Psoas muscle (tissue), 8 donors: Measurements from ENCODE around the gene PROP1. TPM values are rescaled to one million over a fixed set of nuclear protein-coding genes. Genes with fewer than 3 reads are reported as not detected.
"Not testable (repeated sequence)": the region's sequence is repeated elsewhere in the genome, so short reads cannot be mapped to it uniquely, and the experiment has no call there.

ENCODE experiments used
- ATAC-seq, 4 donors: fragments of 200-7000 bp; cut with Tn5 transposase; one replicate each; pipeline ENCODE4 v1.9.1; 2020; ENCODE audit warnings: moderate library complexity in 3 of 4, mild to moderate bottlenecking in 2 of 4
- DNase-seq, 2 donors: peaks; one replicate each; pipeline ENCODE4 v3.0.0-alpha.2; 2020
- H3K27ac ChIP-seq: fragments of 200-600 bp; one replicate; pipeline ENCODE4 v1.8.0; 2022
- H3K27me3 ChIP-seq, 3 donors: fragments of 200-600 bp in 1 of 3; one replicate each; pipeline versions ENCODE4 v1.6.1 to v1.8.0; 2013 to 2022; ENCODE audit warnings: low read length in 2 of 3, mild to moderate bottlenecking in 2 of 3, moderate library complexity in 1 of 3; ENCODE audit not compliant: insufficient read depth in 3 of 3
- H3K36me3 ChIP-seq, 2 donors: fragments of 200-600 bp in 1 of 2; one replicate each; pipeline versions ENCODE4 v1.6.1 to v1.8.0; 2013 to 2022; ENCODE audit warnings: low read depth in 1 of 2, mild to moderate bottlenecking in 1 of 2, moderate library complexity in 1 of 2; ENCODE audit not compliant: insufficient read depth in 1 of 2
- H3K4me1 ChIP-seq: fragments of 200-600 bp; one replicate; pipeline ENCODE4 v1.8.0; 2022
- H3K4me3 ChIP-seq: fragments of 200-600 bp; one replicate; pipeline ENCODE4 v1.8.0; 2022; ENCODE audit warnings: mild to moderate bottlenecking
- H3K9me3 ChIP-seq: fragments of 200-600 bp; one replicate; pipeline ENCODE4 v1.8.0; 2022
- WGBS, 3 donors: extraction: QIAGEN DNeasy Blood & Tissue Kit; methylation state at CpG; one replicate each; pipeline versions ENCODE4 v1.1.6 to v1.1.7; 2013; 5-methylcytosine and 5-hydroxymethylcytosine counted together
- intact Hi-C, 2 donors: fragments of 100-400 bp; cut with DNase I; formaldehyde crosslinking; loops; one replicate each; pipeline versions ENCODE4 v1.11.0 to v1.14.2; 2022
- long read RNA-seq, 2 donors: library from polyadenylated mRNA; unstranded; transcript quantifications; one replicate each; pipeline ENCODE4 v2.0.0, GENCODE V29; 2021
- polyA plus RNA-seq, 3 donors: library from polyadenylated mRNA; stranded (reverse); fragments of 200-250 nt; gene quantifications; one replicate each; pipeline ENCODE4 v1.2.3, GENCODE V29; 2013
- total RNA-seq, 4 donors: library from RNA; stranded (reverse); fragmentation: NEBNext Ultra II Directional in 2 of 4; extraction: Animal tissue kit (Norgen Biotek cat#: 25700) in 2 of 4; gene quantifications; one replicate each; pipeline versions ENCODE4 v1.2.1 to v1.2.4, GENCODE V29; 2021 to 2023
- TF ChIP-seq, protein P1 (sequence below): fragments of 200-600 bp; IDR thresholded peaks from one replicate; pipeline ENCODE4 v1.8.0; 2022; ENCODE audit warnings: antibody characterized with exemption
- donor health status: healthy with polysubstance abuse.
- donor health status: DM: no; HTN: no; CAD: no; lungs with moderate emphysema.
- donor health status: Bipolar disorder and iron deficiency.
- donor health status: healthy.
- donor health status: DM: yes; HTN: yes; CAD: no.
- donor health status: DM: no; HTN: no; CAD: no.
- donor health status: DM: no; HTN: no; CAD: no.
- donor health status: DM: yes; HTN: yes; CAD: no.

The PROP1 gene
- total RNA-seq (not detected), polyA plus RNA-seq (not detected)
- long read RNA-seq, donor 1: 0 reads
- long read RNA-seq, donor 2: 0 reads

DNA sequence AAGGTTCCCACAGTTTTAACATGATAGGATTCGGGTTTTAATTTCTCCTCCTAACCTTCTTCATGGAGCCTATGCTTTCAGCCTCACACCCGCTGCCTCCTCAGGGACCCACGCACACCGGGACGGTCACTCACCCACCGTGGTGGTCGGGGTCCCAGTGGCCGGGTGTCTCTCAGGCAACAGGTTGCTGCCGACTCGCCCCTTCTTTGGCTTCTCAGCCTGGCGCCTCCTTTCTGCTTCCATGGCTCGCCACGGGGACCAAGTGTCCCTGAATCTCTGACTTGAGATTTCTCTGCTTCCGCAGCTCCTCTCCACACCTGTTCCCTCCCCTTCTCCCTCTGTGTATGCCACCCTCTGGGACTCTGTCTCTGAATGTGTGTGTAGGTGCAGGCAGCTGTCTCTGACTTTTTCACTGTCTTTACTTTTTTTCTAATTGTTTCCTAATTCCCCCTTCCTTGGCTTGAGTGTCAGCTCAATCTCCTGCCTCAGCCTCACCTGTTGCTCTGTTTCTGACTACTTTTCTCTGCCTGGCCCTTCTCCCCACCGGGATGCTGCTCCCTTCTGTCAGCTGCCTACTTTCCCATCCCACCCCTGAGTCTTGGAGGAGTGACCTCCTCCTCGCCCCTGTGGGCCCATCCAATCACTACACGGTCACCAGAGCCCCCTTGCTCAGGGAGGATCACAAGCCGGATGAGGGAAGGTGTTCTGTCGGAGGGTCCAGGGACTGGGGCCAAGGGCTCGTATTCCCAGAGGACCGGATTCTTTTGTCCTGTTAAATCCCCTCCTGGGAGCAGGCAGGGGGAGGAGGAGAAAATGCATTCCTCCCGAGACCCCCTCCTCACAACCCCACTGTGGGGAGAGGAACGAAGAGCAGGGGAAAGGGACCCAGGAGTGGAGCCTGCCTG is at the start of gene PROP1:
PROP1 (minus strand) TSS at position 552 of the 905 bp plus-strand sequence; CDS start at position 243, 309 bp downstream.
- Histone ChIP-seq H3K9me3 (no peaks in the 10 kb centered on the region), H3K4me3 (no peak within 1 kb of the TSS), H3K36me3 (no peaks in the 10 kb centered on the region), H3K4me1 (no peaks in the 10 kb centered on the region), H3K27me3 (peaks cover 0 to 30% (median 5%) of the 10 kb centered on the region in 3 donors), H3K27ac (no peak within 1 kb of the TSS)
- ATAC-seq (no peak), DNase-seq (no peak)
- WGBS, 3 donors: 40 to 41% (median 41%) methylated on average over 22 to 23 of the region's 23 CpGs
- TF ChIP-seq, protein P1, sequence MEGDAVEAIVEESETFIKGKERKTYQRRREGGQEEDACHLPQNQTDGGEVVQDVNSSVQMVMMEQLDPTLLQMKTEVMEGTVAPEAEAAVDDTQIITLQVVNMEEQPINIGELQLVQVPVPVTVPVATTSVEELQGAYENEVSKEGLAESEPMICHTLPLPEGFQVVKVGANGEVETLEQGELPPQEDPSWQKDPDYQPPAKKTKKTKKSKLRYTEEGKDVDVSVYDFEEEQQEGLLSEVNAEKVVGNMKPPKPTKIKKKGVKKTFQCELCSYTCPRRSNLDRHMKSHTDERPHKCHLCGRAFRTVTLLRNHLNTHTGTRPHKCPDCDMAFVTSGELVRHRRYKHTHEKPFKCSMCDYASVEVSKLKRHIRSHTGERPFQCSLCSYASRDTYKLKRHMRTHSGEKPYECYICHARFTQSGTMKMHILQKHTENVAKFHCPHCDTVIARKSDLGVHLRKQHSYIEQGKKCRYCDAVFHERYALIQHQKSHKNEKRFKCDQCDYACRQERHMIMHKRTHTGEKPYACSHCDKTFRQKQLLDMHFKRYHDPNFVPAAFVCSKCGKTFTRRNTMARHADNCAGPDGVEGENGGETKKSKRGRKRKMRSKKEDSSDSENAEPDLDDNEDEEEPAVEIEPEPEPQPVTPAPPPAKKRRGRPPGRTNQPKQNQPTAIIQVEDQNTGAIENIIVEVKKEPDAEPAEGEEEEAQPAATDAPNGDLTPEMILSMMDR: no peak
- intact Hi-C loops: no loop called here

DNA sequence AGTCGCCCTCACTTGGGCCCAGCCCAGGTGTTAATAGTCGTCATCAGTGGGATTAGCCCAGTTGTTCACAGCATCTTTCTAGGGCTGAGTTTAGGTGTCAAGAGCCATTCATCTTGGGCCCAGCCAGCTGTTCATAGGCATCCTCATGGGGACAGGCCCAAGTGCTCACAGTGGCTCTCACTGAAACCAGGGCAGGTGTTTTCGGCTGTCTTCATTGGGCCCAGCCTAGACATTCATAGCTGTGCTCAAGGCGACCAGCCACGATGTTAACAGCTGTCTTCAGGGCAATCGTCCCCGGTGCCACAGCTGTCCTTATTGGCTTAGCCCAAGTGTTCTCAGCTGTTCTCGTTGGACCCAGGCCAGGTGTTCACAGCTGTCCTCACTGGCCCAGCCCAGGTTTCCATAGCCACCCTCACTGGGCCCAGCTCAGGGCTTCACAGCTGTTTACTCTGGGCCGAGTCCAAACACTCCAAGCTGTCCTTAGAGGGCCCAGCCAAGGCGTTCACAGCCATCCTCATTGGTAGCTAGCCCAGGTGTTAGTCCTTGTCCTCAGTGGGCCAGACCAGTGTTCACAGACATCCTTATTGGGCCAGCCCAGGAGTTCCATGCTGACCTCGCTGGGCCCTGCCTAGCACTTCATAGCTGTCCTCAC is 23.5 kb upstream of the PROP1 start:
- H3K36me3 ChIP-seq, H3K27me3 ChIP-seq, intact Hi-C loops, ATAC-seq, H3K4me1 ChIP-seq, DNase-seq, H3K27ac ChIP-seq, H3K9me3 ChIP-seq, H3K4me3 ChIP-seq: not testable (repeated sequence)
- 27 to 34% (median 28%) methylated on average over 5 of the region's 11 CpGs for WGBS, 3 donors

DNA sequence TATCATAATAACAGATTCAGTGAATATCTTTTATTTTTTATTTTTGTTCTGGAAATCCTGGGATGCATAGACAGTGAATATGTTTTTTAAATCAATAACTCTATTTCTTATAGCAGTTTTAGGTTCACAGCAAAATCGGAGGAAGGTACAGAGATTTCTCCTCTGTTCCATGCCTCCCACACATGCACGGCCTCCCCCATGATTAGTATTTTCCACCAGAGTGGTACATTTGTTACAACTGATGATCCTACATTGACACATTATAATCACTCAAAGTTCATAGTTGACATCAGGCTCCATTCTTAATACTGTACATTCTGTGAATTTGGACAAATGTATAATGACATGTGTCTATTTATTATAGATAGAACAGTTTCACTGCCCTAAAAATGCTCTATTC is 16.7 kb upstream of the PROP1 start:
- H3K27ac ChIP-seq, intact Hi-C loops, H3K36me3 ChIP-seq, H3K4me3 ChIP-seq, H3K4me1 ChIP-seq, H3K27me3 ChIP-seq, ATAC-seq, DNase-seq, H3K9me3 ChIP-seq: not testable (repeated sequence)
- 84 to 92% (median 87%) methylated on average over 2 of the region's 2 CpGs for WGBS, 3 donors

DNA sequence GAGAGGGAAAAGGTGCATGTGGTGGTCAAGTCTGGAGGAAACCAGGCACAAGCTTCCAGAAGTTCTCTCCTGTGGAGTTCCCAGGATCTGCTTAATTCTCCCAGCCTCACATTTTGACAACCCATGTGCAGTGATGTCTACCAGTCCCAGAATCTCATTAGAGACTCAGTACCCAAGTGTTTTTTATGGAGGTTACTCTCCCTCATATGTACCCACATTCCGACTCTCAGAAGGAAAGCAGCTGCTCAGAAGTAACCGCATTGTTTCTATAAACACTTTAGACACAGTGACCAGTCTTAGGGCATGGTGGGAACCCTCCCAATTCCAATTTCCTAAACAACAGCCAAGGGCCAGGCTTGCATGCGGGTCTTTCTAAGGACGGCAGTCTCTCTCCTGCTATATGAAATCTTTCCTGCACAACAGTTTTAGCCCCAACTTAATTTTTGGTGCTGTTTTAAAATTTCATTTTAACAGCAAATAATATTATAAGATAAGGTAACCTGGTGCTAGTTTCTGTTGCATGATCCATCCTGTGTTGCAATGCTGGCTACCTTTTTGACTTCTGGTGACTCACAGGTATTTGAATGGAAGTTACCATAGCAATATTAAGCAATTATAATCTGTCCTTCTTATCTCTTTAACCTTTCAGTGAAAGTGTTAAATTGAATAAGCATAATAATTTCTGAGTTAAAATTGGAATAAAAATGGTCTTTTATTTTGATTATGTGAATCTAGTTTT is 15.9 kb upstream of the PROP1 start:
- H3K27ac ChIP-seq, H3K4me3 ChIP-seq, ATAC-seq, DNase-seq, H3K36me3 ChIP-seq, intact Hi-C loops, H3K27me3 ChIP-seq, H3K4me1 ChIP-seq, H3K9me3 ChIP-seq: not testable (repeated sequence)
- 49 to 60% (median 51%) methylated on average over 4 of the region's 4 CpGs for WGBS, 3 donors

DNA sequence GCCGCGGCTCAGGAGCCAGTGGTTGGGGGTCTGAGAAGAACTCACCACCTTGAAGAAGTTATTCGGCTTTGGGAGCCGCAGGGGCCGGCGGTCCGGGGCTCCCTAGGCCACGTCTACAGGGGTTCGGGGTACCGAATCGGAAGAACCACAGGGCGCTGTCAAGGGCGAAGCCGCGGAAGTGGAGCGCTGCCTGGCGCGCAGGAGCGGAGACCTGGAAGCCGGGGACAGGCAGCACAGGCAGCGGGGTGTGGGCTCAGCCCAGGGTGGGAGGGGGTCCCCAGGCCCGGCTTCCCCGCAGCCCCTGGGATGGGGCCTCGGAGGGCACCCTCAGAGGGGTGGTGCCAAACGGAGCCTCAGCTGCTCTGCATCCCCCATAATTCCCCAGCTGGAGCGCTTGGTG is 11.2 kb upstream of the PROP1 start:
- not testable (repeated sequence) for DNase-seq
- WGBS, 3 donors: 17 to 35% (median 22%) methylated on average over 10 to 25 of the region's 26 CpGs

DNA sequence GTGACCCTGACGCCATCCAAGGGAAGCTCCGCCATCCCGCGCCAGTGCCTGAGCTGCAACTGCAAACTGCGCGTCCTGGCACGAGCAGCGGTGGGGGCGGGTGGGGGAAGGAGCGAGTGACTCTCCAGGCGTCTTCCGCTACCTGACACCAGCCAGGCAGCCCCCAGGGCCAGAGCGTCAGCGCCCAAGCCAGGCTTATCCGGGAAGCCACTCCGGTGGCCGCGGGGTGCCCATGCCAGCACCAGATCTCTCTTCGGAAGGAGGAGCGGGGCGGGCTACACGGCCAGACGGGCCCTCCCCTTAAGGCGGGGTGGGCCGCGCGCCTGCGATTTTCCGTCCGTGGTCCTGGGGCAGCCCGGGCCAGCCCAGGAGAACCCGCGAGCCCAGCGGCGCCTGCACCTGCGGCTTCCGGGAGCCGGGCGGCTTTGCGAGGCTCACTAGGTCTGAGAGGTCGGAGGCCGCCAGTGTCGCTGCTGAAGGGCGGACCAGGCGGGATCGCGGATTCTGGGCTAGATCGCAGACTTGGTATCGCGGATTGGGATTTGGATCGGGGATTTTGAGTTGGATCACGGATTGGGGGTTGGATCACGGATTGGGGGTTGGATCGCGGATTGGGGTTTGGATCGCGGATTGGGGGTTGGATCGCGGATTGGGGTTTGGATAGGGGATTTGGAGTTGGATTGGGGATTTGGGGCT is 10.6 kb upstream of the PROP1 start:
- H3K27ac ChIP-seq, H3K9me3 ChIP-seq, H3K4me1 ChIP-seq, DNase-seq, H3K36me3 ChIP-seq, intact Hi-C loops, H3K27me3 ChIP-seq: not testable (repeated sequence)
- peak in 2 of 4 donors; percentile 54 to 74 for ATAC-seq
- peak overlapping the region; percentile 65 for H3K4me3 ChIP-seq
- WGBS, 3 donors: 6 to 8% (median 7%) methylated on average over 22 to 38 of the region's 59 CpGs

More for the DNA sequence above, 11.2 kb upstream of the PROP1 start:
- H3K4me1 ChIP-seq, H3K27ac ChIP-seq, intact Hi-C loops, H3K27me3 ChIP-seq, H3K36me3 ChIP-seq, H3K4me3 ChIP-seq, ATAC-seq, H3K9me3 ChIP-seq: not testable (repeated sequence)

DNA sequence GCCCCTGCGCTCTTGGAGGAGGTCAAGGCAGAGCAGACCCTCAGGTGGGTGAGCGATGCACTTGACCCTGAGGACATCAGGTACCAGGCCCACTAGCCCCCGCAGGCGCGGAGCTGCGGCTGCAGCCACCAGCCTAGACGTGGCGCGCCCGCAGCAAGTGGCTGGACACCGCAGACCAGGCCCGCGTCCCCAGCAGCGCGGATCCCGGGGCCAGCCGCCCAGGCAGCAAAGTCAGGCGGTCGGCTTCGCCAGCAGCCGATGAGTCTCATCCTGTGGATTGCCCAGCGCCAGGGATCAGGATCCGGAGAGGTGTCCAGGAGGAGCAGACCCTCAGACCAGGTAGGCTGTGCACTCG is 10.1 kb upstream of the PROP1 start:
- H3K9me3 ChIP-seq, DNase-seq, H3K4me3 ChIP-seq, intact Hi-C loops, H3K27ac ChIP-seq, H3K4me1 ChIP-seq, H3K36me3 ChIP-seq: not testable (repeated sequence)
- WGBS, 3 donors: 17% methylated on average over 1 of the region's 24 CpGs; no CpG with 5 or more reads in 2 of the 3 donors
- peaks cover 0 to 11% (median 7%) of the 10 kb centered on the region in 3 donors for H3K27me3 ChIP-seq
- peak in 1 of 4 donors; percentile 42 for ATAC-seq
